ENCODE results near the gene EMP1. TPM values are rescaled to one million over a fixed set of nuclear protein-coding genes. Genes with fewer than 3 reads are reported as not detected.

The EMP1 gene
- total RNA-seq, 4 donors from 2014 or later, result 237 to 838 (median 402) TPM

DNA sequence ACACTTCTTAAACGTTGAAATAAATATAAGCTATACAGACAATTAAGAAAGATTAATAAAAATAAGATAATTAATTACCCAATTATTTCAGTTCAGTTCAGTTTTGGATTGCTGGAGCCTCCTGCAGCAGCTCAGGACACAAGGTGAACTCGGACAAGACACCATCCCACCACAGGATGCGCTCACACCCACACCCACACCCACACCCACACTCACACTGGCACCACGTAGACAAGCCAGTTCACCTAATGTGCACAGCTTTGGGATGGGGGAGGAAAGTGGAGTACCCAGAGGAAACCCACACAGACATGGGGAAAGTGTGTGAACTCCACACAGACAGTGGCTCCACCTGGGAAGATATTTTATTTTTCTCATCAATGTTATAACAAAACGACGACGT, 32.1 kb downstream of the EMP1 start:
- whole genome bisulfite sequencing, 2 donors, result 74 to 77% methylated on average over 7 of the region's 7 CpGs
- no peak for TF ChIP-seq POLR2A (IDR thresholded peaks at IDR 0.05)
- TF ChIP-seq, protein P1, sequence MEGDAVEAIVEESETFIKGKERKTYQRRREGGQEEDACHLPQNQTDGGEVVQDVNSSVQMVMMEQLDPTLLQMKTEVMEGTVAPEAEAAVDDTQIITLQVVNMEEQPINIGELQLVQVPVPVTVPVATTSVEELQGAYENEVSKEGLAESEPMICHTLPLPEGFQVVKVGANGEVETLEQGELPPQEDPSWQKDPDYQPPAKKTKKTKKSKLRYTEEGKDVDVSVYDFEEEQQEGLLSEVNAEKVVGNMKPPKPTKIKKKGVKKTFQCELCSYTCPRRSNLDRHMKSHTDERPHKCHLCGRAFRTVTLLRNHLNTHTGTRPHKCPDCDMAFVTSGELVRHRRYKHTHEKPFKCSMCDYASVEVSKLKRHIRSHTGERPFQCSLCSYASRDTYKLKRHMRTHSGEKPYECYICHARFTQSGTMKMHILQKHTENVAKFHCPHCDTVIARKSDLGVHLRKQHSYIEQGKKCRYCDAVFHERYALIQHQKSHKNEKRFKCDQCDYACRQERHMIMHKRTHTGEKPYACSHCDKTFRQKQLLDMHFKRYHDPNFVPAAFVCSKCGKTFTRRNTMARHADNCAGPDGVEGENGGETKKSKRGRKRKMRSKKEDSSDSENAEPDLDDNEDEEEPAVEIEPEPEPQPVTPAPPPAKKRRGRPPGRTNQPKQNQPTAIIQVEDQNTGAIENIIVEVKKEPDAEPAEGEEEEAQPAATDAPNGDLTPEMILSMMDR (IDR thresholded peaks at IDR 0.05), result no peak
- intact Hi-C loops (cut with DNase I; ENCODE audit: low total_unique reads), result no loop called here
- H3K4me3 ChIP-seq (ENCODE audit: low read depth, poor library complexity, severe bottlenecking), result no peak overlapping the region
- DNase-seq (ENCODE audit: low spot score in 2 of 2), result no peak

DNA sequence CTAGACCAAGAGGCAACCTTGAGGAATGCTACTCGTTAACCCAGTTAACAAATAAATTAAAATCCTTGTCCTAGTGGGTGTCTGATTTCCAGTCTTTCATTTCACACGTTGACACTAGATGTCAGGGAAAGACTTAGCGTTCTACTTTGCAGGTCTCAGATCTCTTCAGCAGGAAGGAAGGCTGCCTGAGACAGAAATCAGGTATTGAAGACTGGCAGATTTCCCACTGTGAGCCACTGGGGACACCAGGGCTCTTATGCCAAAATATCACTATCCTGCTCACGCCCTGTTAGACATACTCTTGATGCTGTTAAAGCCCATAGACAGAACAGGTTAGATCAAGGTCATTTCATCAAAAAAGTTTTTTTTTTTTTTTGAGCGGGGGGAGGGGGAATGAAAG, 33.0 kb downstream of the EMP1 start:
- WGBS, 2 donors, result 78 to 81% methylated on average over 5 of the region's 5 CpGs
- H3K4me3 ChIP-seq (ENCODE audit: low read depth, poor library complexity, severe bottlenecking), result no peak overlapping the region
- no peak for DNase-seq (ENCODE audit: low spot score in 2 of 2)
- TF ChIP-seq, protein P1 (IDR thresholded peaks at IDR 0.05), result no peak
- TF ChIP-seq POLR2A (IDR thresholded peaks at IDR 0.05), result no peak
- intact Hi-C loops (cut with DNase I; ENCODE audit: low total_unique reads), result no loop called here

DNA sequence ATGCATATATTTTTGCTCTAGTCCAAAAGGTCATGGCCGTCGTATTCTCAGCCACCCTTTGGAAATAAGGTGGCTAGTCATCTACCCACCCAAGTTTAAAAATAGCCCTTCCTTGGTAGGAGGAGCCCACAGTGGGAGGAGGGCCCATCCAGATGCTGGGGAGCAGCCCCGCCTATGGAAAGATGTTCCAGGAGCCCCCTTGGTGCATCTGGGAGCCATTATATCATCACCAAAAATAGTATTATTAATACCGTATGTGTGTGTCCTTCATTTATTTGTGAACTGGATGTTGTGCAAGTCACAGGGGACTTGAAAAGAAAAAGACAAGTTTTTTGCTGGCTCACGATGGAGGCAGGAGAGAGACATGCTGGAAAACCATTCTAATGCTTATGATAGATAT, 34.0 kb downstream of the EMP1 start:
- TF ChIP-seq POLR2A (IDR thresholded peaks at IDR 0.05), result no peak
- TF ChIP-seq, protein P1 (IDR thresholded peaks at IDR 0.05), result no peak
- 62 to 75% methylated on average over 5 of the region's 5 CpGs for whole genome bisulfite sequencing, 2 donors
- intact Hi-C loops (cut with DNase I; ENCODE audit: low total_unique reads), result loop anchor here (10.0 kb wide), 1 partner anchor 316 kb away; no protein-coding TSS in a partner anchor
- DNase-seq (ENCODE audit: low spot score in 2 of 2), result peak in 1 of 2 donors; percentile 57
- no peak overlapping the region for H3K4me3 ChIP-seq (ENCODE audit: low read depth, poor library complexity, severe bottlenecking)

DNA sequence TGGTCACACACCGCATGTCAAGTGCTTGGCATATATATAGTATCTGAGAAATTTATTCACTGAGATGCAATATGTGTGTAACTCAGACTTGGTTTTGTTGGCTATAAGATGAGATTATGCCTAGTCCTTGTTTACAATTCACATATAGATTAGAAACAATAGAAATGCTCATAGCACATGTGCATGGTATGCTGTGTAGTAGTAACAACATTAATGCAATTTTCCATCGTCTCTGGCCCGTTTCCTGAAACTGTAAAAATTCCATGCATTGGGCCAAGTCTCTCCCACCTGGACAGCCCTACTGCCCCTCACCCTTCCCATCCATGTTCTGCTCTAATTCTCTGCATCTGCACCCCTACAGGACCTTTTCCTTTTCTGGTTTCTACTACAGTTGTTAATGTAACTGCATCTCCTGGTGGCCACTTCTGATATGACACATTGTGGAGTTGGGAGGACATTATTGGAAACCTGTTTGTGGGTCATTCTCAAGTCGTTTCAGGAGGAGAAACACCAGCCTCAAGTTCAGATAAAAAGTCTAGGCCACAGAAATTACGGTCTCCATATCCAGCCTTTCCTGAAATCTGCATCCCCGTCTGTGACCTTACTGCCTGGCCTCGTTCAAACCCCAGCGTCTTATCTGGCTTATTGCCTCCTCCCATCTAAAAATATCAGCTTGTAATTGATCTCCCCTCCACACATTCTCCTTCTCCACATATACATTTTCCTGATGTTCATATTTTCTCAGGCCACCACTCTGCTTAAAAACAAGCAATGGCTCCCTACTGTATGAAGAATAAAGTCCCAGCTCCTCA, 37.5 kb downstream of the EMP1 start:
- H3K4me3 ChIP-seq (ENCODE audit: low read depth, poor library complexity, severe bottlenecking), result no peak overlapping the region
- 52 to 57% methylated on average over 8 of the region's 8 CpGs for WGBS, 2 donors
- TF ChIP-seq POLR2A (IDR thresholded peaks at IDR 0.05), result no peak
- TF ChIP-seq, protein P1 (IDR thresholded peaks at IDR 0.05), result peak in 1 of 3 donors; percentile 83
- intact Hi-C loops (cut with DNase I; ENCODE audit: low total_unique reads), result loop anchor here (10.0 kb wide), 1 partner anchor 319 kb away; no protein-coding TSS in a partner anchor
- peak in 1 of 2 donors; percentile 72 for DNase-seq (ENCODE audit: low spot score in 2 of 2)

DNA sequence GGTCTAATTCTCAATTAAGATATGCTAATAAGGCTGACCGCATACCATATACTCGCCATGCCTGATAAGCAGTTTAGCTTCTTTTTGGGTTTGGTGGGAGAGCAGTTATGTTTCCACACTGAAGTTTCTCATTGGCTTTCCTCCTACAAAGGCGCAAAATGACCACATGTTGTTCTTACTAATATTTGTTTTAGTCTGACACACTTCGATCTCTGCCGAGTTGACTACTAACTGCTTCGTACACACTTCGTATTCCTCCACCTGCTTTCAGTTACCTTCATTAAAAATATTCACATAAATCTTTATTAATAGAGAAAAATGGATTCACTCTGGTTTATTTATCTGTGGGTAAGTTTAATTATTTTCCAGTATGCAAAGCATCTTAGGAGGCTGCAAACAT, 41.7 kb downstream of the EMP1 start:
- intact Hi-C loops (cut with DNase I; ENCODE audit: low total_unique reads), result loop anchor here (10.0 kb wide), 1 partner anchor 323 kb away; no protein-coding TSS in a partner anchor

More for the DNA sequence above, 41.7 kb downstream of the EMP1 start:
- DNase-seq (ENCODE audit: low spot score in 2 of 2), result no peak
- 80 to 90% methylated on average over 7 of the region's 7 CpGs for WGBS, 2 donors
- TF ChIP-seq, protein P1 (IDR thresholded peaks at IDR 0.05), result no peak
- TF ChIP-seq POLR2A (IDR thresholded peaks at IDR 0.05), result no peak
- H3K4me3 ChIP-seq (ENCODE audit: low read depth, poor library complexity, severe bottlenecking), result no peak overlapping the region

All from lower leg skin (tissue), 4 donors.